HEK293 (cell line): ENCODE data around the gene MICAL3.

ENCODE experiments used
- CTCF ChIA-PET: fragments of 350-600 bp; formaldehyde crosslinking; extraction: SDS; loops from one replicate; lab custom pipeline; 2021; ENCODE audit warnings: antibody characterized with exemption; lab: Yijun Ruan, JAX
- POLR2A ChIA-PET: fragments of 300-600 bp; formaldehyde crosslinking; extraction: SDS; loops from one replicate; lab custom pipeline; 2020; ENCODE audit warnings: antibody characterized with exemption, inconsistent platforms; lab: Yijun Ruan, JAX
- H3K27ac ChIP-seq: fragments of 200-500 bp; sonication (Bioruptor generic); 2 replicates; pipeline ENCODE4 v1.5.1; 2014; ENCODE audit warnings: low read depth, low read length, control low read depth, inconsistent platforms; ENCODE audit errors: extremely low read depth
- H3K36me3 ChIP-seq, 2 experiments: fragments of 200-500 bp in 1 of 2; sonication (Bioruptor generic) in 1 of 2; 1 replicate in 1 of 2; 2 replicates in 1 of 2; pipeline ENCODE4 v1.5.1; 2014 to 2017; ENCODE audit warnings: inconsistent platforms in 2 of 2, low read length in 2 of 2; ENCODE audit not compliant: control insufficient read depth in 2 of 2, insufficient read depth in 1 of 2
- H3K4me1 ChIP-seq: fragments of 200-500 bp; sonication (Bioruptor generic); 2 replicates; pipeline ENCODE4 v1.5.1; 2014; ENCODE audit warnings: mild to moderate bottlenecking, low read length, inconsistent platforms; ENCODE audit not compliant: control insufficient read depth, insufficient read depth
- H3K4me3 ChIP-seq: 2 replicates; pipeline ENCODE4 v1.5.1; 2011; ENCODE audit warnings: low read depth, mild to moderate bottlenecking, control low read depth, low read length, moderate library complexity
- H3K9me3 ChIP-seq: fragments of 200-500 bp; sonication (Bioruptor generic); 2 replicates; pipeline ENCODE4 v1.5.1; 2014; ENCODE audit warnings: low read depth, low read length, inconsistent platforms; ENCODE audit not compliant: control insufficient read depth, insufficient read depth
- BCL11A ChIP-seq: fragments of 450-650 bp; formaldehyde crosslinking; IDR thresholded peaks from 2 replicates; pipeline ENCODE4 v1.5.1; 2016; ENCODE audit warnings: low read depth, missing biosample characterization, missing genetic modification characterization
- IKZF3 ChIP-seq: fragments of 450-650 bp; IDR thresholded peaks from 2 replicates; pipeline ENCODE4 v1.5.0; 2018; ENCODE audit warnings: missing biosample characterization, mild to moderate bottlenecking, missing genetic modification characterization, moderate library complexity
- REPIN1 ChIP-seq: fragments of 450-650 bp; formaldehyde crosslinking; IDR thresholded peaks from 2 replicates; pipeline ENCODE4 v1.5.1; 2017; ENCODE audit warnings: missing biosample characterization, missing genetic modification characterization, low read depth
- SCRT2 ChIP-seq: fragments of 450-650 bp; formaldehyde crosslinking; IDR thresholded peaks from 2 replicates; pipeline ENCODE4 v1.5.1; 2016; ENCODE audit warnings: missing biosample characterization, missing genetic modification characterization
- TCF7L2 ChIP-seq: IDR thresholded peaks from 2 replicates; pipeline ENCODE4 v1.6.1; 2011; ENCODE audit warnings: low read depth, mild to moderate bottlenecking, inconsistent platforms, low read length, moderate library complexity, borderline replicate concordance
- TSHZ1 ChIP-seq: fragments of 450-650 bp; formaldehyde crosslinking; IDR thresholded peaks from 2 replicates; pipeline ENCODE4 v1.5.1; 2016; ENCODE audit warnings: missing biosample characterization, missing genetic modification characterization, borderline replicate concordance
- ZBTB17 ChIP-seq: fragments of 450-650 bp; formaldehyde crosslinking; IDR thresholded peaks from 2 replicates; pipeline ENCODE4 v1.5.1; 2016; ENCODE audit warnings: missing biosample characterization, missing genetic modification characterization
- ZFP3 ChIP-seq: fragments of 450-650 bp; formaldehyde crosslinking; IDR thresholded peaks from 2 replicates; pipeline ENCODE4 v1.5.1; 2016; ENCODE audit warnings: low read depth, missing biosample characterization, missing genetic modification characterization
- ZNF155 ChIP-seq: fragments of 450-650 bp; formaldehyde crosslinking; IDR thresholded peaks from 2 replicates; pipeline ENCODE4 v1.5.1; 2016; ENCODE audit warnings: missing biosample characterization, missing genetic modification characterization
- ZNF157 ChIP-seq: fragments of 450-650 bp; formaldehyde crosslinking; IDR thresholded peaks from 2 replicates; pipeline ENCODE4 v1.5.1; 2016; ENCODE audit warnings: missing biosample characterization, missing genetic modification characterization
- ZNF175 ChIP-seq: fragments of 450-650 bp; formaldehyde crosslinking; IDR thresholded peaks from 2 replicates; pipeline ENCODE4 v1.5.1; 2016; ENCODE audit warnings: missing biosample characterization, missing genetic modification characterization
- ZNF23 ChIP-seq: fragments of 450-650 bp; formaldehyde crosslinking; IDR thresholded peaks from 2 replicates; pipeline ENCODE4 v1.5.1; 2016; ENCODE audit warnings: missing biosample characterization, missing genetic modification characterization, borderline replicate concordance
- ZNF24 ChIP-seq: fragments of 450-650 bp; formaldehyde crosslinking; IDR thresholded peaks from 2 replicates; pipeline ENCODE4 v1.5.1; 2016; ENCODE audit warnings: missing biosample characterization, missing genetic modification characterization
- ZNF280C ChIP-seq: fragments of 450-650 bp; formaldehyde crosslinking; IDR thresholded peaks from 2 replicates; pipeline ENCODE4 v1.5.1; 2016; ENCODE audit warnings: missing biosample characterization, missing genetic modification characterization
- ZNF596 ChIP-seq: fragments of 450-650 bp; IDR thresholded peaks from 2 replicates; pipeline ENCODE4 v1.5.0; 2018; ENCODE audit warnings: missing biosample characterization, mild to moderate bottlenecking, missing genetic modification characterization, moderate library complexity
- ZNF777 ChIP-seq: fragments of 450-650 bp; formaldehyde crosslinking; IDR thresholded peaks from 2 replicates; pipeline ENCODE4 v1.5.1; 2017; ENCODE audit warnings: missing biosample characterization, missing genetic modification characterization, borderline replicate concordance
- ZSCAN5A ChIP-seq: fragments of 450-650 bp; formaldehyde crosslinking; IDR thresholded peaks from 2 replicates; pipeline ENCODE4 v1.5.1; 2016; ENCODE audit warnings: missing biosample characterization, missing genetic modification characterization

Gene MICAL3

DNA sequence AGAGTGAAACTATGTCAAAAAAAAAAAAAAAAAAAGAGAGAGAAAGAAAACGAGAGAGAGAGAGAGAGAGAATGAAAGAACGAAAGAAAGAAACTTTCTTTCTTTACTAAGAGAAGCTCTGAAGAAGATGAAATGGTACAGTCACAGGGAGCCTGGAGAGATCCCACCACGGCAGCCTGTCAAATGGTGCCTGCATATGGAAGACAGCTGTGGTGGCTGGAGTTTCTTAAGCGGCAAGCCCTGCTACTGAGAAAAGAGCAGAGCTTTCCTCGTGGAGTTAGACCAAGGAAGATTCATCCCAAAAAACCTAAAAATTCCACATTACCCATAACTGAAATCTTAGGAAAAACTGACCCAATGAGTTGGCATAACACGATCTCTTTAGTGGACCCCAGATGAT is 66.7 kb downstream of the MICAL3 start:
- ChIA-PET POLR2A (interaction anchor here (0.6 to 1.0 kb wide), 2 partner anchors 9 to 13 kb away, joined by 4 to 7 read pairs; no protein-coding TSS in a partner anchor), CTCF (interaction anchor here (0.7 to 1.7 kb wide), 3 partner anchors 17 to 118 kb away, joined by 3 to 8 read pairs (median 3); no protein-coding TSS in a partner anchor)
- H3K36me3 ChIP-seq, result peaks cover 0 to 6% of the 10 kb centered on the region in 2 experiments; a peak in 1 of 3 replicates
- H3K9me3 ChIP-seq, result no peaks in the 10 kb centered on the region
- no peak overlapping the region for H3K4me3 ChIP-seq
- H3K4me1 ChIP-seq, result no peaks in the 10 kb centered on the region
- no peak overlapping the region for H3K27ac ChIP-seq
- TF ChIP-seq ZNF596 (tag by site-specific recombination) (peak; percentile 88), ZSCAN5A (tag by site-specific recombination) (no peak)
- TF ChIP-seq, all 188 proteins: peak for 1

- Histone ChIP-seq H3K36me3 (peaks cover 0 to 6% of the 10 kb centered on the region in 2 experiments; a peak in 1 of 3 replicates), H3K27ac (no peak overlapping the region), H3K9me3 (no peaks in the 10 kb centered on the region), H3K4me1 (no peaks in the 10 kb centered on the region), H3K4me3 (no peak overlapping the region)
- ChIA-PET CTCF (interaction anchor here (0.7 to 1.7 kb wide), 3 partner anchors 18 to 119 kb away, joined by 3 to 8 read pairs (median 3); no protein-coding TSS in a partner anchor), POLR2A (interaction anchor here (0.8 to 1.0 kb wide), 2 partner anchors 10 to 120 kb away, joined by 3 to 7 read pairs; partner anchors contain the start of gene PEX26)
- TF ChIP-seq ZBTB17 (tag by site-specific recombination) (no peak), ZNF280C (no peak), ZNF157 (no peak), ZNF155 (tag by site-specific recombination) (no peak), ZNF777 (tag by site-specific recombination) (no peak), TSHZ1 (no peak), BCL11A (no peak), SCRT2 (no peak), ZNF23 (tag by site-specific recombination) (no peak), ZFP3 (tag by site-specific recombination) (no peak), REPIN1 (tag by site-specific recombination) (no peak), TCF7L2 (no peak), ZNF175 (tag by site-specific recombination) (no peak), IKZF3 (tag by site-specific recombination) (no peak), ZNF24 (tag by site-specific recombination) (no peak)
These were observed 67.2 kb downstream of the MICAL3 start for GRCh38 chr22:17957204-17957603.
